DOHH2 (cell line): Measurements from ENCODE around the gene LSM14A.

Source experiments
- H3F3A ChIP-seq: fragments of 200-600 bp; sonication (generic), shearing (Covaris generic); 2 replicates; pipeline ENCODE4 v1.6.0; 2016; ENCODE audit warnings: antibody characterized with exemption, mild to moderate bottlenecking; ENCODE audit not compliant: control insufficient read depth, insufficient read depth
- H3K27ac ChIP-seq: fragments of 200-600 bp; sonication (generic); 2 replicates; pipeline ENCODE4 v1.5.1; 2014; ENCODE audit warnings: low read depth, mild to moderate bottlenecking, low read length, moderate library complexity
- H3K27me3 ChIP-seq: fragments of 200-600 bp; sonication (generic); 2 replicates; pipeline ENCODE4 v1.6.1; 2014; ENCODE audit warnings: mild to moderate bottlenecking, low read length, mixed read lengths; ENCODE audit not compliant: control insufficient read depth
- H3K36me3 ChIP-seq: fragments of 200-600 bp; sonication (generic); 2 replicates; pipeline ENCODE4 v1.6.1; 2014; ENCODE audit warnings: mild to moderate bottlenecking, low read length, moderate library complexity, mixed read lengths; ENCODE audit not compliant: control insufficient read depth
- H3K4me1 ChIP-seq: fragments of 200-600 bp; sonication (generic); 2 replicates; pipeline ENCODE4 v1.6.1; 2014; ENCODE audit warnings: mild to moderate bottlenecking, low read length, mixed read lengths; ENCODE audit not compliant: control insufficient read depth
- H3K4me2 ChIP-seq: fragments of 200-600 bp; sonication (generic); 2 replicates; pipeline ENCODE4 v1.6.0; 2014; ENCODE audit warnings: mild to moderate bottlenecking, low read length, moderate library complexity
- H3K4me3 ChIP-seq: fragments of 200-600 bp; sonication (generic); 2 replicates; pipeline ENCODE4 v1.5.1; 2014; ENCODE audit warnings: mild to moderate bottlenecking, low read length, mixed read lengths
- H3K79me2 ChIP-seq: fragments of 200-600 bp; sonication (generic); 2 replicates; pipeline ENCODE4 v1.6.1; 2014; ENCODE audit warnings: mild to moderate bottlenecking, low read length, mixed read lengths; ENCODE audit not compliant: control insufficient read depth
- H3K9me2 ChIP-seq: fragments of 200-600 bp; sonication (generic); replicated peaks from 2 replicates; pipeline ENCODE4 v1.6.1; 2014; ENCODE audit warnings: mild to moderate bottlenecking, low read length, mixed read lengths; ENCODE audit not compliant: control insufficient read depth
- H3K9me3 ChIP-seq: fragments of 200-600 bp; sonication (generic); 2 replicates; pipeline ENCODE4 v1.6.1; 2014; ENCODE audit warnings: antibody characterized with exemption, low read length, mixed read lengths; ENCODE audit not compliant: control insufficient read depth, insufficient read depth
- H4K20me1 ChIP-seq: fragments of 200-600 bp; sonication (generic); 2 replicates; pipeline ENCODE4 v1.6.0; 2014; ENCODE audit warnings: low read depth, mild to moderate bottlenecking, antibody characterized with exemption, low read length, moderate library complexity; ENCODE audit not compliant: control insufficient read depth, insufficient read depth
- EZH2phosphoT487 ChIP-seq: fragments of 200-600 bp; sonication (generic); IDR thresholded peaks from 2 replicates; pipeline ENCODE4 v1.6.1; 2017; ENCODE audit warnings: borderline replicate concordance, mild to moderate bottlenecking, antibody characterized with exemption, low read length, moderate library complexity, mixed read lengths
- TF ChIP-seq, protein P1 (sequence below): fragments of 200-600 bp; sonication (generic); IDR thresholded peaks from one replicate; pipeline ENCODE4 v1.5.1; 2014; ENCODE audit warnings: antibody characterized with exemption, mild to moderate bottlenecking, low read depth, low read length; ENCODE audit not compliant: poor library complexity, severe bottlenecking

LSM14A gene

GRCh38 chr19:34261334-34262109, 89.2 kb downstream of the LSM14A start:
- no peaks in the 10 kb centered on the region for H4K20me1 ChIP-seq
- no peak overlapping the region for H3K4me2 ChIP-seq
- no peaks in the 10 kb centered on the region for H3K9me3 ChIP-seq
- no peaks in the 10 kb centered on the region for H3K36me3 ChIP-seq
- H3K4me1 ChIP-seq: peaks cover 16% of the 10 kb centered on the region
- H3K27ac ChIP-seq: no peak overlapping the region
- no peaks in the 10 kb centered on the region for H3K27me3 ChIP-seq
- peaks cover 6% of the 10 kb centered on the region for H3F3A ChIP-seq
- no peaks in the 10 kb centered on the region for H3K9me2 ChIP-seq
- H3K4me3 ChIP-seq: no peak overlapping the region
- TF ChIP-seq EZH2phosphoT487: no peak
- TF ChIP-seq, protein P1, sequence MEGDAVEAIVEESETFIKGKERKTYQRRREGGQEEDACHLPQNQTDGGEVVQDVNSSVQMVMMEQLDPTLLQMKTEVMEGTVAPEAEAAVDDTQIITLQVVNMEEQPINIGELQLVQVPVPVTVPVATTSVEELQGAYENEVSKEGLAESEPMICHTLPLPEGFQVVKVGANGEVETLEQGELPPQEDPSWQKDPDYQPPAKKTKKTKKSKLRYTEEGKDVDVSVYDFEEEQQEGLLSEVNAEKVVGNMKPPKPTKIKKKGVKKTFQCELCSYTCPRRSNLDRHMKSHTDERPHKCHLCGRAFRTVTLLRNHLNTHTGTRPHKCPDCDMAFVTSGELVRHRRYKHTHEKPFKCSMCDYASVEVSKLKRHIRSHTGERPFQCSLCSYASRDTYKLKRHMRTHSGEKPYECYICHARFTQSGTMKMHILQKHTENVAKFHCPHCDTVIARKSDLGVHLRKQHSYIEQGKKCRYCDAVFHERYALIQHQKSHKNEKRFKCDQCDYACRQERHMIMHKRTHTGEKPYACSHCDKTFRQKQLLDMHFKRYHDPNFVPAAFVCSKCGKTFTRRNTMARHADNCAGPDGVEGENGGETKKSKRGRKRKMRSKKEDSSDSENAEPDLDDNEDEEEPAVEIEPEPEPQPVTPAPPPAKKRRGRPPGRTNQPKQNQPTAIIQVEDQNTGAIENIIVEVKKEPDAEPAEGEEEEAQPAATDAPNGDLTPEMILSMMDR: no peak
- peaks cover 58% of the 10 kb centered on the region for H3K79me2 ChIP-seq

- Histone ChIP-seq H3F3A (peaks cover 8% of the 10 kb centered on the region), H3K4me3 (no peak overlapping the region), H3K9me2 (no peaks in the 10 kb centered on the region), H3K79me2 (peaks cover 55% of the 10 kb centered on the region), H3K4me1 (peaks cover 37% of the 10 kb centered on the region), H3K9me3 (no peaks in the 10 kb centered on the region), H3K4me2 (no peak overlapping the region), H3K27ac (no peak overlapping the region), H3K36me3 (no peaks in the 10 kb centered on the region), H4K20me1 (no peaks in the 10 kb centered on the region), H3K27me3 (no peaks in the 10 kb centered on the region)
- no peak for TF ChIP-seq EZH2phosphoT487
- TF ChIP-seq, protein P1: no peak
These were observed 91.5 kb downstream of the LSM14A start for GRCh38 chr19:34263745-34264237.

DNA sequence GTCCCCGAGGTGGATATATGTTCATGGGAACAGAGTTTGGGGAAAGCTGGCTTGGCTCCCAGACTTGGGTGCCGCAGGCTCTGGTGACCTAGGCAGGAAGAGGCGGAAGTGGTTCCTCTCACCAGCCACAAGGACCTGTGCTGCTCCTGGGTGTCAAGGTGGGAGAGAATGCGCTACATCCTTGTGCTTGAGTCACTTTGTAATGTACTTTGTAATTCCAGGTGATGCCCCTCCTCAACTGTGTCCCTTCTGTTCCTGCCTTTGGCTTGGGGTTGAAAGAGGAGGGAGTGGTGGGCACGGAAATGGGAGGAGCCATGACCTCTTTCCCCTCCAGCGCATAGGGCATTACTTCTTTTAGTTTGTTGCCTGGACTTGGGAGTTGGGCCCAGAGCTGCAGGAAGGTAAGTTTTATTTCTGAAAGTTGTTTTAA, 92.9 kb downstream of the LSM14A start:
- H3K9me2 ChIP-seq: no peaks in the 10 kb centered on the region
- no peak overlapping the region for H3K27ac ChIP-seq
- H3K4me1 ChIP-seq: peaks cover 51% of the 10 kb centered on the region
- TF ChIP-seq, protein P1: no peak
- no peak for TF ChIP-seq EZH2phosphoT487
- peaks cover 58% of the 10 kb centered on the region for H3K79me2 ChIP-seq
- no peak overlapping the region for H3K4me2 ChIP-seq
- H3K9me3 ChIP-seq: no peaks in the 10 kb centered on the region
- H3K4me3 ChIP-seq: no peak overlapping the region
- no peaks in the 10 kb centered on the region for H3K27me3 ChIP-seq
- peaks cover 20% of the 10 kb centered on the region for H3F3A ChIP-seq
- H4K20me1 ChIP-seq: no peaks in the 10 kb centered on the region
- H3K36me3 ChIP-seq: no peaks in the 10 kb centered on the region; the same call in 1 of the 2 replicates
